NCI-H146 treated with DMSO at 0.1 percent for 48 hours (cell line): ENCODE measurements around the gene PYGL.
"Not testable (repeated sequence)": the region's sequence is repeated elsewhere in the genome, so short reads cannot be mapped to it uniquely, and the experiment has no call there.

ENCODE experiments used
- DNase-seq: peaks from one replicate; lab custom pipeline; 2025; ENCODE audit not compliant: unreplicated experiment; lab: John Stamatoyannopoulos, UW

The PYGL gene

DNA sequence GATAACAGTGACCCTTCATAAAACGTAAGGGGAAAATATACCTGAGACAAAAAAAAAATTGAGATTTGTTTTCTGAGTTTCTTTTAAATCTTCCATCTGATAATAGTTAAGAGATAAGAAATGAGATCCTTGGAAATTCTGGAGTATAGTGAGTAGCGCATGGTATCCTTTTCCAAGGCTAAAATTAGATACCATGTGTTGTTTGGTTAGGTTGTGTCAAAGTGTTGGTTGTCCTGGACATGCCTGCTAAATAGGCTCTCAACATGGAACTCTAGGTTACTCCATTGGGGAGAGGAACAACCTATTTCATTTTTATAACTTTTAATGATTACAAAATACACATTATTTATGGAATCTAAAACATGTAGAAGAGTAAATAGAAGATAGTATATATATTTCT lies 14.8 kb downstream of the PYGL start:
- DNase-seq, result no peak

DNA sequence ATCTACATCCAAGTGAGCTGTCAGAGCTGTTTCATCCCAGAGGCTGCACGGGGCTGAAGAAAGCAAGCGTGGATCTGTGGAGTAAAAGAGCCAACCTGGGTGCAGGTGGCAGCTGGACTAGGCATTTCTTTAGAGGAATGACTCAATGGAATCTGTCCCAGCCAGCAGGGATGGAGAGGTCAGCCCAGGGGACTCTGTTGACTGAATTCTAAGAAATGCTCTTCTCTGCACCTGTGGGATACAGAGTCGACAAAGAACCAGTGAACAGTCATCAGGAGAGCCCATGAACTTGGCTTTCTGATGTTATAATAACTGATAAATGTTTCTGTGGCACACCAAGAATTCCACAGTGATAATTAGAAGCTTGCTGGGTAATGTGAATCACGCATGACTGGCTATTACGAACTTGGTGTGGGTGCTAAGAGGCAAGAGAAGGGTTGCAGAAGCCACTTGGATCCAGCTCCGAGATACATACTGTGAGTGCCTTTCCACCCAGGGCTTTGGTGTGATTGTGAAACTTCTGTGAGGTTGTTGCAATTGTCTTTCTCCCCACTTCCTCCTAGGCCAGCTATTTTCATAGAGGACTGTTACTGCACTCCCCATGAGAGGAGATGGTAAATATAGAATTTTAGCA lies 16.2 kb downstream of the PYGL start:
- no peak for DNase-seq

DNA sequence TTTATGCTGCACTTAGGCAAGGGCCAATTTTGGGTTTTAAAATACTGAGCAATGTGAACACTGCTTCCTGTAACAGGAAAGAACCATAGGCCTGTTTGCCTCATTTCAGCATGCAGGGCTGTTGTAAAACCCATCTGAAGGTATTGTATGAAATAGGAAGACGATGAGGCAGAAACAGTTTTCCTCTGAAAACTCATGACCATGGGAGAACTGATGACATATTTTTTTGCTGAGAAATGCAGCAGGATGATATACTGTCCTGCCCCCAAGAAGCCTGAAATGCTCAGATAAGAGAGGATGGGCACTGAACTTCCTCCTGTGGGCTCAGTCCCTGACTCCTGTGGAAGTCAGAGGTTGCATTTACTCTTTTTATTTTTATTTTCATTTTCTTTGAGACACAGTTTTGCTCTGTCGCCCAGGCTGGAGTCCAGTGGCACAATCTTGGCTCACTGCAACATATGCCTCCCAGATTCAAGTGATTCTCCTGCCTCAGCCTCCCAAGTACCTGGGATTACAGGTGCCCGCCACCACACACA lies 17.4 kb downstream of the PYGL start:
- no peak for DNase-seq

DNA sequence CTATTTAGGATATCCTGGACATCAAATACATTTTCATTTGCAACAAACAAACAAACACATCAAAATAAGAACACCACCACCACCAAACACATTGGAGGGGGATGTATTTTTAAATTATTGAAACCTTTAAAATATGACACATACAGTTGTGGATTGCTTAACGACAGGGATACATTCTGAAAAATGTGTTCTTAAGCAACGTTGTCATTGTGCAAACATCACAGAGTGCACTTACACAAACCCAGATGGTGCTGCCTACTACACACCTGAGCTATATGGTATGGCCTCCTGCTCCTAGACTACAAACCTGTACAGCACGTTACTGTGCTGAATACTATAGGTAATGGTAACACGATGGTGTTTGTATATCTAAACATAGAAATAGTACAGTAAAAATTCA lies 19.4 kb downstream of the PYGL start:
- DNase-seq, result no peak

DNA sequence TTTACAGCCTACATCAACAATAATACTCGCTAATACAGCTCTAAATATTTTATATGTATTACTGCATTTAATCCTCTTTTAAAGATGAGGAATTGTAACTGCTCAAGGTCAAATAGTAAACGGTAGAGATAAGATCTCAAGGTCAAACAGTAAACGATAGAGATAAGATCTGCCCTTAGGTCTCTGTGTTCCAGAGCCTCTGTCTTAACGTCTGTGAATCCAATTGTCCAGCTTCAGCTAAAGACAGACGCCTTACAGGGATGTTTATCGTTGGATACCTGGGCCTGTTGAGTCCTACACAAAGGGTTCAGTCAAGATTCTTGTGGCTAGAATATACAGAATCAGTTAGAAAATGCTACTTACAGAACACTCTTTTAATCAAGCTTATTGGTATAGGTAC lies 20.0 kb downstream of the PYGL start:
- DNase-seq, result no peak

DNA sequence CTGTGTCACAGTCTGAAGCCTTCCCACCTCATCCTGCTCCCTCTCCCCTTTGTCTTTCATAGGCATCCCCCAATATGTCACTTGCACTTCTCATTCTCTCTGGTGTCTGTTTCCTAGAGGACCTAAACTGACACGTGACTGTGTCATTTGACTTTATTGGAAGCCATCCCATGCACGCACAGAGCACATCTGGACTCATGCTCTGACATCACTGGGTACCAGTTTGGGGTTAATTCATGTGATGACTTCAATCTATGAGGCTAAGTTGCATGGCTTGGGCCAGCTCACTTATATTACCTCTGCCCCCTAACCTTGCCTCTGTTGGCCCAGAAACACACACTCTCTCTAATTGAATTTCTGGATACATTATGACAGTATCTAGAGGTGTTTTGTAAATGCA lies 21.5 kb downstream of the PYGL start:
- DNase-seq, result no peak

DNA sequence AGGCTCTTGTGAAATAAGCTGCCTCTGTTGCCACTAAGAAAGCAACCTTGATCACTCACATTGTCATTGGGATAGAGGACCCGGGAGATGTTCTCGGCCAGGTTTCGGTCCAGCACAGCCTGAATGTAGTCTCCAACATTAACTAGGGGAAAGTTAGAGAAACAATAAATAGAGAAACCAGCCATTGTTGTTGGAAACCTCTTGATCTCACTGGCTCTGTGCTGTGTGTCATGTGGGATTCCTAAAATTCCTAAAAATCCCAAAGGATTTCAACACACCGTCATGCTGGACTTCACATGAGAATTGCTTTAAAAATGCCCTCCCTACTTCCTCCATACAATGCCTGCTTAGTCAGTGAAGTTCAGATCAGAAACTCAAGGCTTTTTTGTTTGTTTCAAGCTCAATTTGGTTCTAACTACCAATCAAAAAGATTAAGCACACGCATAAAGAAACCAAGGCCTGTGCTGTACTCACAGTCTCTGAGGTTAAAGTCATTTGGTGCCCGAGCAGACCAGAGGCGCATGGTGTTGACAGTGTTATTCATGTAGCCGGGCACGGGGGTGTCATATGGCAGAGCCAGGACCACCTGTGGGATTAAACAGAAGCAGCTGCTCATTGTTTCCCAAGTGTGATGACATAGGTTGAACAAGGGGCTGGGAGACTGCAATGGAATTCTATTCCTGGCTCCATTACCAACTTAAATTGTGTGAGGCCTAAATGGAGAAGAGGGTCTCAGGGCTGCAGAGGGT lies 23.6 kb downstream of the PYGL start:
- no peak for DNase-seq

DNA sequence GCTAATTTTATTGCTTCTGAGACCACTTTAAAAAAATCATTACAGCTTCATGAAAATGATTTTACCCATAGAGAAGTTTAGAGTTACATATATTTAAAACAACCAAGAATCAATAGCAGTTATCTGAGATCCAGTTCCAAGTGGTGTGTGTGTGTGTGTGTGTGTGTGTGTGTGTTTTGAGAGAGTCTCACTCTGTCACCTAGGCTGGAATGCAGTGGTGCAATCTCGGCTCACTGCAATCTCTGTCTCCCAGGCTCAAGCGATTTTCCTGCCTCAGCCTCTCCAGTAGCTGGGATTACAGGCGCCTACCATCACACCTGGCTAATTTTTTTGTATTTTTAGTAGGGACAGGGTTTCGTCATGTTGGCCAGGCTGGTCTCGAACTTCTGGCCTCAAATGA lies 24.8 kb downstream of the PYGL start:
- DNase-seq, result not testable (repeated sequence)

DNA sequence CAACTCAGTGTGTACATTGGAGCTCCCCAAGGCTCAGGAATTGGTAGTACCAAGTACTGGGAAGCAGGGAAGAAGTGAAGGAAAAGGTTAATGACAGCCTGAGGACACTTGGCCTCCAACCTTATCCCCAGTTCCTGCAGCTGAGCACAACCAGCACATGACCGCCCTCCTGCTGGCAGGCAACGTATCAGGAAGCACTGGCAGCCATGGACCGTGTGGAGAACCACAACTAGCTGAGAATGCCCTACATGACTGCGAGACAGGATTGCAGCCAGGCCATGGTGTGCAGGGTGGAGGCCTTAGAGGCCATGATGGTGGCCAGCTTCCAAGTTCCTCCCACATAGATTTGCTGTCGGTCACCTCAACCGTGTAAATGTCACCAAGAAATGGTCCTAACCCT lies 26.8 kb downstream of the PYGL start:
- DNase-seq, result no peak

DNA sequence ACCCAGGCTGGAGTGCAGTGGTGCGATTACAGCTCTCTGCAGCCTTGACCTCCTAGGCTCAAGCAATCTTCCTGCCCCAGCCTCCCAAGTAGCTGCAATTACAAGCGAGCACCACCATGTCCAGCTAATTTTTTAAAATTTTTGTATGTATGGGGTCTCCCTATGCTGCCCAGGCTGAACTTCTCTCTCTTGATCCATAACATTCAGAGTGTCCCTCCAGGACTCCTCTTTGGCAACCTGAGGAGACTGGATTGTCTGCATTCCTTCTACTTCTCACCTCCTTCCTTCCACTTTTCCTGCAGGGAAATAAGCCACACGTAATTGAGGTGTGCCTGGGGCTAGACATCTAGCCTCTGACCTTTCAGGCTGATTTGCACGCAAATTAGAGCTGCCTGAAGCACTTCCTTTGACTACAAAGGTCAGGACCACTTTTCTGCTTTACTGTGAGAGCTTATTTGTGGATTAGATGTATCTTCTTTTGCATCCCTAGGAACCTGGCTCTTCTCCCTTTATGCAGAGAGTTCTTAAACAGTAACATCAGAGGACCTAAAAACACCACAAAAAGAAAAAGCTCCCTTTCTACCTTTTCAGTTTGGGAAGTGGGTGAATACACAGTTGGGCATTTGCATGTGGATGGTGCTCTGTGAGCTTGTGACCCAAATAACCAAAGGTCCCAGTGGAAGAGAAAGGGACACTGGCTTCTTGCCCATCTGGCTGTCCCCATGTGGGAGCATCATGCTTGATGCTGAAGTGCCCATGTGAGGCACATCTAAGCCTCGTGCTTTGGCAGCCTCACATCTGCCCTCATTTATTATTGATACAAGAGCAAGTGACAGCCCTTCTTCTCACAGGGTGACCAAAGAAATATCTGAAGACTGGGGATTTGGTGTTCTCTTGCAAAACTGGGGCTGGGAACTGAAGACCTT lies 33.5 kb downstream of the PYGL start:
- no peak for DNase-seq

DNA sequence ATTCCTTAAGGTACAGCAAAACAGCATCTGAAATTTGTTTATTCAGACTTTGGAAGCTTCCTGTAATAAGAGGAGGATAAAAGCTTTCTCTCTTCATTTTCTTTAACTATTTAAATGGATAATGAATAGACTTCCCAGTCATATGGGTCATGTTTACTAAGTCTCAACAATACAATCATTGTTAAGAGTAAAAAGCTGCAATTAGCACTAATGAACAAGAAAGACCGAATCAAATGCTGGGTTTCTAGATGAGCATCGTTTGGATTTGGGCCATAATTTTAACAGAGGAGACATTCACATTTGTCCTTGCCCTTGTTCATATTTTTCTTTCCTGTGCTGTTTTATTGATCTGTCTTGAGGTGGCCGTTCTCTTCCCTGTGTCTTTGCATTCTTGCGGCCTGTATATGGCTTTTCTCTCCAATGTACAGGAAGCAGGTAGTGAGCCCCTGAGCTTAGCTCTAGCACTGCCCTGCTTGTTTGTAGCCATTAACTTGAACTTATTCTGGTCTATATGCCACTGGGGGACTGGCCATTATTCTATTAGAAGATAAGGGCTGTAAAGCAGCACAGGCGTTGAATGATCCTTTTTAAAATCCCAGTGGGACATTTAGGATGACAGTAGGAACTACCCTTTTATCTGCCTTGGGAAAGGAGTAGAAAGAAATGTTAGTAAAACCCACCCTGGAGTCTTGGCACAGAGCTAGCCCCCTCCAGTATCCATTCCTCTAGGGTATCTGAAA lies 37.8 kb downstream of the PYGL start:
- DNase-seq, result peak; percentile 35

DNA sequence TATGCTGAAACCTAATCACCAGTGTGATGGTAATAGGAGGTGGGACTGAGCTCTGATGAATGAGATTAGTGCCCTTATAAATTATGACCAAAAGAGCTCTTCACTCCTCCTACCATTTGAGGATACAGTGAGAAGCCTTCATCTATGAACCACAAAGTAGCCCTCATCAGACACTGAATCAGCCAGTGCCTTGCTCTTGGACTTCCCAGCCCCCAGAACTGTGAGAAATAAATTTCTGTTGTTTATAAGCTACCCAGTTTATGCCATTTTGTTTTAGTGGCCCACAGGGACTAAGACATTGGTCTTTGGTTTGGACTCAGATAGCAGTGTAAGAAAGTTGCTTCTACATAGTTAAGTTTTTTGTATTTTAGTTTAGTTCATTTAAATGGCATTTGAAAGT lies 39.6 kb downstream of the PYGL start:
- no peak for DNase-seq

DNA sequence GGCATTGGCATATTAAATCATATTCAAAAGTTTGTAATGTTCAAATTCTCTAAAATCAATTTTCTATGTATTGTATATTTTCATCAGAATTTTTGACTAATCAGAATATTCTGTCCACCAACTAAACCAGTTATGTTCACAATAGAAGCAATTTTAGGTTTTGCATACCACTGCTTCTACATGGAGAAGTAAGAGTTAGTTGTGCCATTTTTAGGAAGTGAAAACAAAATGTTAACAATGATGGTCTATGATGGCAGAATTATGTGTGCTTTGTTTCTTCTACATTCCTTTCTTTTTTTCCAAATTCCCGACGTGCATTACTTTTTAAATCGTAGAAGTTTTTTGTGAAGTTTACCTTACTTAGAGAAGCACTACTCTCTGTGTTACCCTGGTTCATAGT lies 42.9 kb downstream of the PYGL start:
- DNase-seq, result no peak

DNA sequence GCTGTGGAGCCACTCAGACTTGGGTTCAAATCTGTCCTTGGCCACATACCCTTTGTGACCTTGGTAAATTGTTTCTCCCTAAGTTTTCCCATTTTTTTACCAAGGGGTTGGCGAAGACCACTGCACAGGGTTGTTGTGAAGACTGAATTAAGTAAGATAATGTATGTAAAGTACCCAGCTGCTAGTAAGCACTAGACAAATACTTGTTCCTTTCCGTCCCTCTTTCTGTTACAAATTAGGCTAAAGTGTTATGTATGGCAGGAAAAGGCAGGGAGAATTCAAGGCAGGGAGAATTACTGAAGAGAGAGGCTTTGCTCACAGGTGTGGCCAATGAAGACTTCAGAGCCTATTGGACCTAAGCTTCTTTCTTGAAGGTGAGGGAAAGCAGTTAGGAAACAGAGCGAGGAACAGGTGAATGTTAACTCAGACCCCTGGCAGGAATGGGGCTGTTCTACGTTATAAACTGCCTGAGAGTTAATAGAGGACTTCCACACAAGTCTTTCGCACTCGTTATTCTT lies 46.6 kb downstream of the PYGL start:
- DNase-seq, result no peak

DNA sequence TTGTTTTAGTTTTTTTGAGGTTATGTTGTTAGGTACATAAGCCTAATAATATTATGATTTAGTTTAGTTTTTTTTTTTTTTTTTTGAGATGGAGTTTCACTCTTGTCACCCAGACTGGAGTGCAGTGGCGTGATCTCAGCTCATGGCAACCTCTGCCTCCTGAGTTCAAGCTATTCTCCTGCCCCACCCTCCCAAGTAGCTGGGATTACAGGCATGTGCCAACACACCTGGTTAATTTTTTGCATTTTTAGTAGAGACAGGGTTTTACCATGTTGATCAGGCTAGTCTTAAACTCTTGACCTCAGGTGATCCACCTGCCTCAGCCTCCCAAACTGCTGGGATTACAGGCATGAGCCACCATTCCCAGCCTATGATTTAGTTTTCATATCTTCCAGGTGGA lies 47.3 kb downstream of the PYGL start:
- not testable (repeated sequence) for DNase-seq

DNA sequence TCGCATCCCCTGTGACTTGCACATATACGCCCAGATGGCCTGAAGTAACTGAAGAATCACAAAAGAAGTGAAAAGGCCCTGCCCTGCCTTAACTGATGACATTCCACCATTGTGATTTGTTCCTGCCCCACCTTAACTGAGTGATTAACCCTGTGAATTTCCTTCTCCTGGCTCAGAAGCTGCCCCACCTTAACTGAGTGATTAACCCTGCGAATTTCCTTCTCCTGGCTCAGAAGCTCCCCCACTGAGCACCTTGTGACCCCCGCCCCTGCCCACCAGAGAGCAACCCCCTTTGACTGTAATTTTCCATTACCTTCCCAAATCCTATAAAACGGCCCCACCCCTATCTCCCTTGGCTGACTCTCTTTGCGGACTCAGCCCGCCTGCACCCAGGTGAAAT lies 47.9 kb downstream of the PYGL start:
- DNase-seq, result not testable (repeated sequence)

DNA sequence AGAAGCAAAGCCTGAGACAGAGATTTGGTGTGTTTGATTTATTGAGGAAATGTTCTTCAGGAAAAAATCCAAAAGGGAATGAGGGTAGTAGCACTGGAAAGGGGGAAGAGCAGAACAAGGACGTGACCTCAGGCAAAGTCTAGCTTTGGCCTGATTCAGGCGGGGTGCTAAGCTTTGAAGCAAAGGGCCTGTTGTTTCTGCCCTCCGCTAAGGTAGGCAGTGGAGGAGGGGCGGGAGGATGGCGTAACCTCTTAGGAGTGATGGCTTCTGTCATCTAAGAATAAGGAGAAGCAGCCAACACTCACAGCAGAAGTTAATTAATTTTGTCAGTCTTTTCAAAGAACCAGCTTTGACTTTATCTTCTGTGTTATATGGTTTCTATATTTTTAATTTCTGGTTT lies 52.0 kb downstream of the PYGL start:
- DNase-seq, result no peak

DNA sequence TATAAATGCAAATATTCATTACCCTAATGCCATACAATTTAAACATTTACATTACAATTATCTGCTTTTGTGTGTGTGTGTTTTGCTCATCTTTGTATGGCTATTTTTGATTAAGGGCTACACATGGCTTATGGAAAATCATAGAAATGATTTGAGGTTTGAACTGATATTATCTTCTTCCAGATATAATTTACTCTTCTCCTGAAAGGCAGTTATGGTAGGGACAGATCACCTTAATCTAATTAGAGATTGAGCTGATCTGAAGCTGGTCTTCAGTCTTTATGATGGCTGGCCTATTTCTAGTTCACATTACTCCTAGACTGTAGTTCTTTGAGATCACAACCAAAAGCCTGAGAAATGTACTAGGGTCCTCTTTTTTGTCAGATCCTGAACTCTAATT lies 56.8 kb downstream of the PYGL start:
- no peak for DNase-seq

DNA sequence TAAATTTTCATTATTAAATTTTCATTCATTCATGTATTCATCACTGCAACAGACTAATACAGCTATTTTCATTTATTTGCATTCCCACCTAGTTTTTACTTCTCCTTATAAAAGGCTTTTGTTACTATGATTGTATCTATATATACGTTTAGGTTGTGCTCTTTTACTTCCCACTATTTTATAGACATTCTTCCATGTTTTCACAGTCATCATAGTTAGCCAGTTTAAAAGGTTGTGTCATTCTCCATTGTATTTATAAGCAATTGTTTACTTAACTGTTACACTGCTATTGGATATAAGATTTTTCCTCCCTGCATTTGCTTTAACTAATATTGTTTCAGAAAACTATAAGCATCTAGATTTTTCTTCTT lies 60.5 kb downstream of the PYGL start:
- no peak for DNase-seq

DNA sequence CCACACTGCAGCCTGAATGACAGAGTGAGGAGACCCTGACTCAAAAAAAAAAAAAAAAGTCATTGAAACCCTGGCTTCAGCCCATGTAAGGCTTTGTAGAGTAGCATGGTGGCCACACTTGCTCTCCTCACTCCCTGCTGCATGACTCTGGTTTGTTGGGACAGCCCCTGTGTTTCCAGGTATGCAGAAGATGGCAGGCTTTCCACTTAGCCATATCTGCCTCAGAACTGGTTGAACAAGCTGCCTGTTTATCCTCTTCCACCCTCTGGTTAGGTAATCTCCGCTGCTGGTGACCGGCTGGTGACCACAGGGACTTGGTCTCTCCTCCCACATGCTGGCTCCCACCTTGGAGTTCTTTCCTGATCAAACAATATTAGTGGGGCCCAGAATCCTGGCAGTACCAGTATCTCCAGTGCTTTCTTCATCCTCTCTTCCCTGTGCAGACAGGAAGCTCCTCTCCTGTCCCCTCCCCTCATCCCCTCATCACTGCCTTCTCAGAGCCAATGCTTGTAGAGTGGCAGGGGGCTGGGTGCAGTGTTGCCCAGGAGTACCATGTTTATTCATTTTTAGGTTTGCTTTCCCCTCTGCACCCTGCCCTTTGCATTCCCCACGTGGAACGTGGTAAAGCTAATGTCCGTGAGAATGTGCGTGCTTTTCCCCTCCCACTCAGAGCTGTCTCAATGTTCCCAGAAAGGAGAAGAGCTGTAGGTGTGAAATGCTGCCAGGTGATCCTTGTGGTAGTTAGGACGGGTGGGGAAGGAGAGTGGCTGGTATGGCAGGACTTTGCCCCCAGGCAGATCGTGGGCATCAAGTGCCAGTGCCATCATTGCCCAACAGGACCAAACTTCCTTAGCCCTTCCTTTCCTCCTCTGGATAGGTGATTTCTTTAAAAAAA lies 61.1 kb downstream of the PYGL start:
- no peak for DNase-seq
